Upper lobe of left lung (tissue), 4 donors: ENCODE data around the gene KRIT1.

ENCODE experiments used
- EP300 ChIP-seq, 4 donors: sonication (generic); formaldehyde crosslinking; IDR thresholded peaks; one replicate each; pipeline ENCODE4 v1.5.1; 2017; ENCODE audit warnings: antibody characterized with exemption in 4 of 4, control low read depth in 2 of 4
- POLR2A ChIP-seq, 4 donors: fragments of 450-650 bp; IDR thresholded peaks; one replicate each; pipeline ENCODE4 v1.5.1; 2016 to 2017; ENCODE audit warnings: antibody characterized with exemption in 4 of 4, mild to moderate bottlenecking in 2 of 4
- TF ChIP-seq, protein P1 (sequence below), 6 experiments: fragments of 450-650 bp in 4 of 6; fragments of 200-600 bp in 2 of 6; sonication (generic) in 2 of 6; IDR thresholded peaks; one replicate each; pipeline ENCODE4 v1.5.1; 2016 to 2019; ENCODE audit warnings: antibody characterized with exemption in 6 of 6

GRCh38 chr7:92205987-92206386, 39.7 kb downstream of the KRIT1 start:
- TF ChIP-seq, protein P1, sequence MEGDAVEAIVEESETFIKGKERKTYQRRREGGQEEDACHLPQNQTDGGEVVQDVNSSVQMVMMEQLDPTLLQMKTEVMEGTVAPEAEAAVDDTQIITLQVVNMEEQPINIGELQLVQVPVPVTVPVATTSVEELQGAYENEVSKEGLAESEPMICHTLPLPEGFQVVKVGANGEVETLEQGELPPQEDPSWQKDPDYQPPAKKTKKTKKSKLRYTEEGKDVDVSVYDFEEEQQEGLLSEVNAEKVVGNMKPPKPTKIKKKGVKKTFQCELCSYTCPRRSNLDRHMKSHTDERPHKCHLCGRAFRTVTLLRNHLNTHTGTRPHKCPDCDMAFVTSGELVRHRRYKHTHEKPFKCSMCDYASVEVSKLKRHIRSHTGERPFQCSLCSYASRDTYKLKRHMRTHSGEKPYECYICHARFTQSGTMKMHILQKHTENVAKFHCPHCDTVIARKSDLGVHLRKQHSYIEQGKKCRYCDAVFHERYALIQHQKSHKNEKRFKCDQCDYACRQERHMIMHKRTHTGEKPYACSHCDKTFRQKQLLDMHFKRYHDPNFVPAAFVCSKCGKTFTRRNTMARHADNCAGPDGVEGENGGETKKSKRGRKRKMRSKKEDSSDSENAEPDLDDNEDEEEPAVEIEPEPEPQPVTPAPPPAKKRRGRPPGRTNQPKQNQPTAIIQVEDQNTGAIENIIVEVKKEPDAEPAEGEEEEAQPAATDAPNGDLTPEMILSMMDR (IDR thresholded peaks at IDR 0.05): no peak
- TF ChIP-seq EP300 (IDR thresholded peaks at IDR 0.05) (no peak), POLR2A (IDR thresholded peaks at IDR 0.05) (no peak)
